Loucy (cell line): ENCODE data around the gene LMOD3.

ENCODE experiments used
- EZH2phosphoT487 ChIP-seq: fragments of 200-600 bp; IDR thresholded peaks from 2 replicates; pipeline ENCODE4 v1.6.1; 2018; ENCODE audit warnings: antibody characterized with exemption, mild to moderate bottlenecking, moderate library complexity, borderline replicate concordance
- TF ChIP-seq, protein P1 (sequence below): fragments of 200-600 bp; sonication (generic); conservative IDR thresholded peaks from 2 replicates; pipeline ENCODE4 v1.5.1; 2014; ENCODE audit warnings: mild to moderate bottlenecking, antibody characterized with exemption, low read length

DNA sequence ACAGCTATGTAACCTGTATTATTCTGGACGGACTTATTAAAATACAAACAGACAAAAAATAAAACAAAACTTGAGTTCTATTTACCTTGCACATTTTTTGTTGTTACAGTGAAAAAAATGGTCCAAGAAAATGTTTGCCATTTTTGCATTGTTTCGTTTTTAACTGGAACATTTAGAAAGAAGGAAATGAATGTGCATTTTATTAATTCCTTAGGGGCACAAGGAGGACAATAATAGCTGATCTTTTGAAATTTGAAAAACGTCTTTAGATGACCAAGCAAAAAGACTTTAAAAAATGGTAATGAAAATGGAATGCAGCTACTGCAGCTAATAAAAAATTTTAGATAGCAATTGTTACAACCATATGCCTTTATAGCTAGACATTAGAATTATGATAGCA, 17.1 kb downstream of the LMOD3 start:
- TF ChIP-seq, protein P1, sequence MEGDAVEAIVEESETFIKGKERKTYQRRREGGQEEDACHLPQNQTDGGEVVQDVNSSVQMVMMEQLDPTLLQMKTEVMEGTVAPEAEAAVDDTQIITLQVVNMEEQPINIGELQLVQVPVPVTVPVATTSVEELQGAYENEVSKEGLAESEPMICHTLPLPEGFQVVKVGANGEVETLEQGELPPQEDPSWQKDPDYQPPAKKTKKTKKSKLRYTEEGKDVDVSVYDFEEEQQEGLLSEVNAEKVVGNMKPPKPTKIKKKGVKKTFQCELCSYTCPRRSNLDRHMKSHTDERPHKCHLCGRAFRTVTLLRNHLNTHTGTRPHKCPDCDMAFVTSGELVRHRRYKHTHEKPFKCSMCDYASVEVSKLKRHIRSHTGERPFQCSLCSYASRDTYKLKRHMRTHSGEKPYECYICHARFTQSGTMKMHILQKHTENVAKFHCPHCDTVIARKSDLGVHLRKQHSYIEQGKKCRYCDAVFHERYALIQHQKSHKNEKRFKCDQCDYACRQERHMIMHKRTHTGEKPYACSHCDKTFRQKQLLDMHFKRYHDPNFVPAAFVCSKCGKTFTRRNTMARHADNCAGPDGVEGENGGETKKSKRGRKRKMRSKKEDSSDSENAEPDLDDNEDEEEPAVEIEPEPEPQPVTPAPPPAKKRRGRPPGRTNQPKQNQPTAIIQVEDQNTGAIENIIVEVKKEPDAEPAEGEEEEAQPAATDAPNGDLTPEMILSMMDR, result no peak
- no peak for TF ChIP-seq EZH2phosphoT487
